NCI-H2227 treated with DMSO at 0.1 percent for 48 hours (cell line): Measurements from ENCODE around the gene NUP58.

Source experiments
- DNase-seq: peaks from one replicate; lab custom pipeline; 2025; lab: John Stamatoyannopoulos, UW

NUP58 gene

GRCh38 chr13:25301347-25302113, at the start of gene NUP58:
Gene NUP58 (plus strand): TSS chr13:25301625. CDS start chr13:25301774, 149 bp downstream.
- peak; percentile 83 for DNase-seq

- DNase-seq, result no peak
Observed at GRCh38 chr13:25252225-25252624, 49.2 kb upstream of the NUP58 start.

- no peak for DNase-seq
Observed at GRCh38 chr13:25252752-25253151, 48.7 kb upstream of the NUP58 start.

GRCh38 chr13:25253702-25254101, 47.7 kb upstream of the NUP58 start:
- no peak for DNase-seq

- no peak for DNase-seq
Observed at GRCh38 chr13:25262261-25262660, 39.2 kb upstream of the NUP58 start.

GRCh38 chr13:25266706-25267105, 34.7 kb upstream of the NUP58 start:
- DNase-seq, result no peak

GRCh38 chr13:25267715-25268114, 33.7 kb upstream of the NUP58 start:
- DNase-seq, result no peak

- DNase-seq, result no peak
Observed at GRCh38 chr13:25268561-25268960, 32.9 kb upstream of the NUP58 start.

GRCh38 chr13:25276748-25277147, 24.7 kb upstream of the NUP58 start:
- DNase-seq, result no peak

GRCh38 chr13:25280396-25280795, 21.0 kb upstream of the NUP58 start:
- no peak for DNase-seq

GRCh38 chr13:25281193-25281934, 20.1 kb upstream of the NUP58 start:
- DNase-seq, result no peak

- DNase-seq, result no peak
Observed at GRCh38 chr13:25281935-25282332, 19.5 kb upstream of the NUP58 start.

- peak; percentile 1 for DNase-seq
Observed at GRCh38 chr13:25286308-25286968, 15.0 kb upstream of the NUP58 start.

GRCh38 chr13:25286969-25287961, 14.2 kb upstream of the NUP58 start, which contains the start of gene MTMR6:
Gene MTMR6 (minus strand): TSS chr13:25287488. CDS start chr13:25287247, 241 bp downstream.
- DNase-seq, result peak; percentile 75

GRCh38 chr13:25288966-25289365, 12.5 kb upstream of the NUP58 start:
- no peak for DNase-seq

- DNase-seq, result no peak
Observed at GRCh38 chr13:25291691-25292090, 9.7 kb upstream of the NUP58 start.

- peak; percentile 23 for DNase-seq
Observed at GRCh38 chr13:25292301-25292700, 9.1 kb upstream of the NUP58 start.

- no peak for DNase-seq
Observed at GRCh38 chr13:25295228-25295627, 6.2 kb upstream of the NUP58 start.

- DNase-seq, result no peak
Observed at GRCh38 chr13:25295701-25296100, 5.7 kb upstream of the NUP58 start.

GRCh38 chr13:25300861-25301346, 521 bp upstream of the NUP58 start:
- no peak for DNase-seq

GRCh38 chr13:25302121-25302520, 696 bp downstream of the NUP58 start:
- DNase-seq, result no peak
